NCI-H2029 treated with DMSO at 0.1 percent for 48 hours (cell line): ENCODE data around the gene TMEM178B.

Source experiments
- DNase-seq: peaks from one replicate; lab custom pipeline; 2025; lab: John Stamatoyannopoulos, UW

Gene TMEM178B

GRCh38 chr7:141263983-141264382 lies 190.1 kb downstream of the TMEM178B start:
- no peak for DNase-seq

- DNase-seq = no peak
Measured at GRCh38 chr7:141264511-141264910, 190.6 kb downstream of the TMEM178B start.

GRCh38 chr7:141265668-141266067 lies 191.8 kb downstream of the TMEM178B start:
- DNase-seq = no peak

- DNase-seq = no peak
Measured at GRCh38 chr7:141268614-141269013, 194.8 kb downstream of the TMEM178B start.

GRCh38 chr7:141271451-141271850 lies 197.6 kb downstream of the TMEM178B start:
- DNase-seq = no peak

GRCh38 chr7:141272417-141272816 lies 198.6 kb downstream of the TMEM178B start:
- no peak for DNase-seq

- DNase-seq = no peak
Measured at GRCh38 chr7:141275350-141275749, 201.5 kb downstream of the TMEM178B start.

- DNase-seq = no peak
Measured at GRCh38 chr7:141276031-141276430, 202.2 kb downstream of the TMEM178B start.

GRCh38 chr7:141280100-141280499 lies 206.2 kb downstream of the TMEM178B start:
- no peak for DNase-seq

GRCh38 chr7:141281311-141281710 lies 207.4 kb downstream of the TMEM178B start:
- DNase-seq = no peak

GRCh38 chr7:141286522-141286921 lies 212.7 kb downstream of the TMEM178B start:
- no peak for DNase-seq

GRCh38 chr7:141287936-141288335 lies 214.1 kb downstream of the TMEM178B start:
- no peak for DNase-seq

- no peak for DNase-seq
Measured at GRCh38 chr7:141288626-141289025, 214.8 kb downstream of the TMEM178B start.

- no peak for DNase-seq
Measured at GRCh38 chr7:141290365-141290764, 216.5 kb downstream of the TMEM178B start.

GRCh38 chr7:141290973-141291372 lies 217.1 kb downstream of the TMEM178B start:
- DNase-seq = no peak

GRCh38 chr7:141291541-141291940 lies 217.7 kb downstream of the TMEM178B start:
- DNase-seq = no peak

GRCh38 chr7:141294143-141294829 lies 220.4 kb downstream of the TMEM178B start:
- DNase-seq = no peak

GRCh38 chr7:141295367-141295895 lies 221.6 kb downstream of the TMEM178B start:
- DNase-seq = peak; percentile 42

- DNase-seq = no peak
Measured at GRCh38 chr7:141300816-141301215, 227.0 kb downstream of the TMEM178B start.

GRCh38 chr7:141301544-141301943 lies 227.7 kb downstream of the TMEM178B start:
- DNase-seq = no peak

- no peak for DNase-seq
Measured at GRCh38 chr7:141302617-141303016, 228.8 kb downstream of the TMEM178B start.

- no peak for DNase-seq
Measured at GRCh38 chr7:141304291-141304690, 230.4 kb downstream of the TMEM178B start.

GRCh38 chr7:141306081-141306480 lies 232.2 kb downstream of the TMEM178B start:
- no peak for DNase-seq

GRCh38 chr7:141312395-141312794 lies 238.5 kb downstream of the TMEM178B start:
- DNase-seq = no peak
